Measurements from ENCODE around the gene AAGAB.

DNA sequence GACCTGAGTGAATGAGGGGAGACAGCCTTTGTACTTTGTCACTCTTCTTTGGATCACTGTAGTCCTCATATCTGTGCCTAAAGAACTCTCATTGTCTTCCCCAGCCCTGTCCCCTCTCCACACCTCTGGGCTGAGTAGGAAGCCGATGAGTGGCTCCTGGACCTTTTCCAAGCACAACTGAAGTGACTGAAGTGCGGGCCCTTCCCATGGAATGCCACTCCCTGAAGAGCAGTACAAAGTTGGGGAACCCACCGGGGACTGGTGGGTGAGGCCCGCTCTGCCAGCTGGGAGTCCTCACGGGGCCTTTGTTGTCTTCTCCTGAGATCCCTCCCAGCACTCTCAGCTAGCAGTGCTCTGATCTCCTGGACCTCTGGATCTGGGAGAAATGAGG lies 90.1 kb downstream of the AAGAB start:
- TF ChIP-seq EZH2phosphoT487 (IDR thresholded peaks at IDR 0.05; ENCODE audit: borderline replicate concordance, low read length), result no peak
- TF ChIP-seq, protein P1, sequence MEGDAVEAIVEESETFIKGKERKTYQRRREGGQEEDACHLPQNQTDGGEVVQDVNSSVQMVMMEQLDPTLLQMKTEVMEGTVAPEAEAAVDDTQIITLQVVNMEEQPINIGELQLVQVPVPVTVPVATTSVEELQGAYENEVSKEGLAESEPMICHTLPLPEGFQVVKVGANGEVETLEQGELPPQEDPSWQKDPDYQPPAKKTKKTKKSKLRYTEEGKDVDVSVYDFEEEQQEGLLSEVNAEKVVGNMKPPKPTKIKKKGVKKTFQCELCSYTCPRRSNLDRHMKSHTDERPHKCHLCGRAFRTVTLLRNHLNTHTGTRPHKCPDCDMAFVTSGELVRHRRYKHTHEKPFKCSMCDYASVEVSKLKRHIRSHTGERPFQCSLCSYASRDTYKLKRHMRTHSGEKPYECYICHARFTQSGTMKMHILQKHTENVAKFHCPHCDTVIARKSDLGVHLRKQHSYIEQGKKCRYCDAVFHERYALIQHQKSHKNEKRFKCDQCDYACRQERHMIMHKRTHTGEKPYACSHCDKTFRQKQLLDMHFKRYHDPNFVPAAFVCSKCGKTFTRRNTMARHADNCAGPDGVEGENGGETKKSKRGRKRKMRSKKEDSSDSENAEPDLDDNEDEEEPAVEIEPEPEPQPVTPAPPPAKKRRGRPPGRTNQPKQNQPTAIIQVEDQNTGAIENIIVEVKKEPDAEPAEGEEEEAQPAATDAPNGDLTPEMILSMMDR (conservative IDR thresholded peaks at IDR 0.05; ENCODE audit: low read depth, low read length), result no peak

All from PC-3 (cell line).